ENCODE measurements around the gene B9D1. TPM values are rescaled to one million over a fixed set of nuclear protein-coding genes. Genes with fewer than 3 reads are reported as not detected.

The B9D1 gene
- total and polyA plus RNA-seq, 12 donors: 5.3 to 18.8 (median 10.4) TPM

DNA sequence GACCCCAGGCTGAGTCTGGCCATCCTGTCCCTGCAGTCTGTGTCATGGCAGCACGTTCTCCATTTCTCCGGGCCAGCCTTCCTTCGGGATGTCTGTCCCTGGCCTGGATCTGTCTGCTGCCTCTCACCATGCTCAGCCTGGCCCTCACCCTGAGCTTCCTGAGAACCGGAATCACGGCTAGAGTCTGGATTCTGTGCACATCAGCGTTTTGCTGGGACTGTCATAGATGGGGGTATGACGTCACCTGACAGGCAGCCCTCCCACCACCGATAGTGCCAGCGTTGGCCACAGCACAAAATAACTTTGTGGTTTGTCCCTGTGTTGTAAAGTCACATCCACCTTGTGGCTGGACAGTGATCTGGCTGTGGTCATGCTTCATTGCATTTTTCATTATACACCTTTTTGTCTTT is 59.2 kb downstream of the B9D1 start:
- 51 to 54% methylated on average over 9 of the region's 9 CpGs for WGBS, 2 donors
- ATAC-seq (peak; percentile 12 to 50 (median 36)), DNase-seq (no peak)
- no peaks in the 10 kb centered on the region for H3K9me3 ChIP-seq
- intact Hi-C loops (cut with DNase I): loop anchor here in 1 of 10 donors (5.0 kb wide), 1 partner anchor 41 kb away; no protein-coding TSS in a partner anchor
- TF ChIP-seq, protein P1, sequence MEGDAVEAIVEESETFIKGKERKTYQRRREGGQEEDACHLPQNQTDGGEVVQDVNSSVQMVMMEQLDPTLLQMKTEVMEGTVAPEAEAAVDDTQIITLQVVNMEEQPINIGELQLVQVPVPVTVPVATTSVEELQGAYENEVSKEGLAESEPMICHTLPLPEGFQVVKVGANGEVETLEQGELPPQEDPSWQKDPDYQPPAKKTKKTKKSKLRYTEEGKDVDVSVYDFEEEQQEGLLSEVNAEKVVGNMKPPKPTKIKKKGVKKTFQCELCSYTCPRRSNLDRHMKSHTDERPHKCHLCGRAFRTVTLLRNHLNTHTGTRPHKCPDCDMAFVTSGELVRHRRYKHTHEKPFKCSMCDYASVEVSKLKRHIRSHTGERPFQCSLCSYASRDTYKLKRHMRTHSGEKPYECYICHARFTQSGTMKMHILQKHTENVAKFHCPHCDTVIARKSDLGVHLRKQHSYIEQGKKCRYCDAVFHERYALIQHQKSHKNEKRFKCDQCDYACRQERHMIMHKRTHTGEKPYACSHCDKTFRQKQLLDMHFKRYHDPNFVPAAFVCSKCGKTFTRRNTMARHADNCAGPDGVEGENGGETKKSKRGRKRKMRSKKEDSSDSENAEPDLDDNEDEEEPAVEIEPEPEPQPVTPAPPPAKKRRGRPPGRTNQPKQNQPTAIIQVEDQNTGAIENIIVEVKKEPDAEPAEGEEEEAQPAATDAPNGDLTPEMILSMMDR (IDR thresholded peaks at IDR 0.05): peak in 1 of 9 donors; percentile 22
- peaks cover 13 to 82% (median 72%) of the 10 kb centered on the region in 9 donors for H3K4me1 ChIP-seq
- no peak overlapping the region for H3K4me3 ChIP-seq
- peaks cover 0 to 63% (median 0%) of the 10 kb centered on the region in 7 donors for H3K27me3 ChIP-seq
- peaks cover 0 to 8% (median 0%) of the 10 kb centered on the region in 9 donors for H3K36me3 ChIP-seq
- peak overlapping the region; percentile 32 to 89 (median 77) for H3K27ac ChIP-seq

DNA sequence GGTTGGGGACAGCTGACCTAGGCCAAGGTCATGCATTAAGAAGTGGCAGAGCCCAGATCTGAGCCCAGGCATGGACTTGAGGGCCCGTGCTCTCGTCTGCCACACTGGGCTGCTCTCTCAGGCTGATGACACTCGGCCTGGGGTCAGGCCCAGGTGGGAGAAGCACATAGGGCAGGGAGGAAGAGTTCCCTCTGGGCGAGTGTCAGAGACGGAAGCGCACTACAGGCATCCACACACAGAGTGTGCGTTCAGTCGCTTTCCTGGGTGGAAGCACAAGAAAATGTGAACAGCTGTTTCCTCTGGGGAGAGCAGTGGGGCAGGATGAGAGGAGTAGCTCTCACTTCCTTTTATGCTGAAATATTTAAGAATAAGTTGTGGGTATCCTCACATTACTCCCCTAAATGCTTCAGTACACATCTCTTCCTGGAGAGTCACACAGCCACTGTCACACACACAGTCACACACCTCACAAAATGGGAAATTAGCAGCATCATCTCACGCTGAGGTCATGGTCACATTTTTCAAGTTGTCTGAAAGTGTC is 59.7 kb downstream of the B9D1 start:
- Histone ChIP-seq H3K27ac (peak overlapping the region; percentile 32 to 89 (median 77)), H3K36me3 (peaks cover 0 to 8% (median 0%) of the 10 kb centered on the region in 9 donors), H3K27me3 (peaks cover 0 to 62% (median 0%) of the 10 kb centered on the region in 7 donors), H3K9me3 (no peaks in the 10 kb centered on the region), H3K4me3 (no peak overlapping the region), H3K4me1 (peaks cover 13 to 86% (median 77%) of the 10 kb centered on the region in 9 donors)
- no peak for DNase-seq
- TF ChIP-seq, protein P1 (IDR thresholded peaks at IDR 0.05): no peak
- peak; percentile 20 to 52 (median 38) for ATAC-seq
- intact Hi-C loops (cut with DNase I): loop anchor here in 1 of 10 donors (5.0 kb wide), 1 partner anchor 41 kb away; no protein-coding TSS in a partner anchor
- 31 to 47% methylated on average over 9 of the region's 9 CpGs for WGBS, 2 donors

DNA sequence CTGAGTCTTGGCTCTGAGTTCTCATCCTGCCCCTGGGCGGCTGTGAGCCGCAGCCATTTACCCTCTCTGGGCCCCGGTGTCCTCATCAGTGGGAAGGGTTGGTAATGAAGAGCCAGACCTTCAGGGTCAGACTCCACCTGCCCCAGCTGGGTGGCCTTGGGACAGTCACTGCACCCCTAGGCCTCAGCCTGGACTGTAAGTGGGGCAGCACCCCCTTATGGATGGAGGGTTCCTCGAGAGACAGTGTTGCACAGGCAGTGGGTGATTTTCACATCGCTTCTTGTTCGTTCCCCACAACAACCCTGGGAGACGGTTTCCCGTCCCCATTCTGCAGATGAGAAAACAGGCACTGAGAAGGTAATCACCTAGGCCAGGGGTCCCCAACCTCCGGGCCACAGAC is 60.5 kb downstream of the B9D1 start:
- H3K36me3 ChIP-seq: peaks cover 0 to 9% (median 0%) of the 10 kb centered on the region in 9 donors
- ATAC-seq (peak in 1 of 8 donors; percentile 6), DNase-seq (no peak)
- intact Hi-C loops (cut with DNase I): loop anchor here in 1 of 10 donors (5.0 kb wide), 1 partner anchor 40 kb away; no protein-coding TSS in a partner anchor
- H3K27me3 ChIP-seq: peaks cover 0 to 53% (median 0%) of the 10 kb centered on the region in 7 donors
- H3K27ac ChIP-seq: peak overlapping the region in 9 of 10 donors; percentile 56 to 89 (median 77)
- H3K9me3 ChIP-seq: no peaks in the 10 kb centered on the region
- WGBS, 2 donors: 94% methylated on average over 9 of the region's 9 CpGs
- H3K4me3 ChIP-seq: no peak overlapping the region
- TF ChIP-seq, protein P1 (IDR thresholded peaks at IDR 0.05): no peak
- H3K4me1 ChIP-seq: peaks cover 16 to 95% (median 84%) of the 10 kb centered on the region in 9 donors

DNA sequence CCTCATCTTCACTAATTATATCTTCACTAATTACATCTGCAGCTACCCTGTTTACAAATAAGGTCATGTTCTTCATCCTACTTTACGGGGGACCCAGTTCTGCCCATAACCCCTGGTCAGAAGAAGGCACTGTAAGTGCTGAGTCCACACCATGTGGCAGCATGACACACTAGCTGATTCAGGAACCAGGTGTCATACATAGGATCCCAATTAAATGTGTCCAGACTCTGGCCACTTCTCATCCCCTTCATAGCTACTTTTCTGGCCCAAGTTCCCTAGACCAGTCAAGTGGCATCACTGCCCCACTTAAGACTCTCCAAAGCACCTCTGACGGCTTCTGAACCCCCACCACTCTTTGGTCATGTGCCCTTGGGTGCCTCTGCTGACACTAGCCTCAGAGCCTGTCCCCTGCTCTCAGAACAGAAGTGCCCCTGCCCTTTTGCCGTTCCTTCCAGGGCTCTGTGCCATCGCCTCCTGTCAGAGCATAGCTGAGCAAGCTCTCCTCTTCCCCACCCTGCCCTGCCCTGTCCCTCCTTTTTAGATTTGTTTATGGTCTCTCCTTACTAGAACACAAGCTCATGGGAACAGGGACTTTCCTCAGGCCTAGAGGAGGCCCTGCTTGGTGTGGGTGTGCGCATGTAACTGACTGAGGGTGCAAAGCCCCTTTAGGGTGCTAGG is 61.1 kb downstream of the B9D1 start:
- peak overlapping the region in 9 of 10 donors; percentile 14 to 89 (median 77) for H3K27ac ChIP-seq

More for the DNA sequence above, 61.1 kb downstream of the B9D1 start:
- DNase-seq (no peak), ATAC-seq (peak in 4 of 8 donors; percentile 10 to 56 (median 42))
- H3K4me1 ChIP-seq: peaks cover 19 to 96% (median 84%) of the 10 kb centered on the region in 9 donors
- WGBS, 2 donors: 59 to 72% methylated on average over 5 of the region's 5 CpGs
- intact Hi-C loops (cut with DNase I): loop anchor here in 1 of 10 donors (5.0 kb wide), 1 partner anchor 39 kb away; no protein-coding TSS in a partner anchor
- no peaks in the 10 kb centered on the region for H3K9me3 ChIP-seq
- peaks cover 0 to 56% (median 0%) of the 10 kb centered on the region in 7 donors for H3K27me3 ChIP-seq
- H3K4me3 ChIP-seq: no peak overlapping the region
- peaks cover 0 to 10% (median 0%) of the 10 kb centered on the region in 9 donors for H3K36me3 ChIP-seq
- TF ChIP-seq, protein P1 (IDR thresholded peaks at IDR 0.05): no peak
